ENCODE data around the gene DUSP5. TPM values are rescaled to one million over a fixed set of nuclear protein-coding genes. Genes with fewer than 3 reads are reported as not detected.
A peak's percentile ranks its signal among the peaks of the same experiment; 100 is the strongest.
"Not testable (repeated sequence)": the region's sequence is repeated elsewhere in the genome, so short reads cannot be mapped to it uniquely, and the experiment has no call there.

The DUSP5 gene
- total and polyA plus RNA-seq, 12 donors, result 5.3 to 53.7 (median 21.2) TPM

DNA sequence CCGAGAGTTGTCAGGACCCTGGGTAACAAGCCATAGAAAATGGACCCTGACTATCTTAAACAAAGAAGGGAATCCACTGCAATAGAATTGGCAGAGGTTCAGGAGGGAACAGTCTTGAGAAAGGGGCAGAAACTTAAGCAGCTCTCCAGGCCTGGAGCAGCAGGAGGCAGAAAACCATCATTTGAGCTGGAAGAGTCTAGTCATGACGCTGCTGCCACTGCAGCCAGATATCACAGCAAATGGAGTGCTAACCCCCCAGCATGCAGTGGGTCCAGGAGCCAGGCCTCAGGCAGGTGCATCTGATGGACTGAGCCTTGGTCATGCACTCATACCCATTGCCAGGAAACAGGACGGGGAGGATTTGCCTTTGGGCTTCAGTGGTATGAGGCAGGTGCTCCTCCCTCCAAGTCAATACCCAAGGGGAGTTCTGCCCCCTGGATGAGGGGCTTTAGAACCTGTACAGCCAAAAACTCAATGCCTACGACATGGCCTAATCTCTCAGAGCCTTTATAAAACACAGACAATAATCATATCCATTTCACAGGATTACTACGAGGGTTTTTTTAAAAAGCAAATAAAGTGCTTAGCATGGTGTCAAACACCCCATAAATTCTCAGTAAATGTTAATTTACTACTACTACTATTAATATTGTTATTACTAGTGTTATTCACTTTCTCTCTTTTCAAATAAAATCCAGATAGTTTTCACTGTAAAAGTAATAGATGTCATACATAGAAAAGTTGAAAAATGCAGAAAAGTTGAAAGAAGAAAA lies 30.7 kb downstream of the DUSP5 start:
- intact Hi-C loops (cut with DNase I), result no loop called here
- no peak for ATAC-seq
- no peaks in the 10 kb centered on the region for H3K9me3 ChIP-seq
- H3K4me3 ChIP-seq, result no peak overlapping the region
- H3K36me3 ChIP-seq, result no peaks in the 10 kb centered on the region
- H3K4me1 ChIP-seq, result peaks cover 0 to 52% (median 9%) of the 10 kb centered on the region in 9 donors
- H3K27me3 ChIP-seq, result peaks cover 0 to 13% (median 0%) of the 10 kb centered on the region in 7 donors
- TF ChIP-seq, protein P1, sequence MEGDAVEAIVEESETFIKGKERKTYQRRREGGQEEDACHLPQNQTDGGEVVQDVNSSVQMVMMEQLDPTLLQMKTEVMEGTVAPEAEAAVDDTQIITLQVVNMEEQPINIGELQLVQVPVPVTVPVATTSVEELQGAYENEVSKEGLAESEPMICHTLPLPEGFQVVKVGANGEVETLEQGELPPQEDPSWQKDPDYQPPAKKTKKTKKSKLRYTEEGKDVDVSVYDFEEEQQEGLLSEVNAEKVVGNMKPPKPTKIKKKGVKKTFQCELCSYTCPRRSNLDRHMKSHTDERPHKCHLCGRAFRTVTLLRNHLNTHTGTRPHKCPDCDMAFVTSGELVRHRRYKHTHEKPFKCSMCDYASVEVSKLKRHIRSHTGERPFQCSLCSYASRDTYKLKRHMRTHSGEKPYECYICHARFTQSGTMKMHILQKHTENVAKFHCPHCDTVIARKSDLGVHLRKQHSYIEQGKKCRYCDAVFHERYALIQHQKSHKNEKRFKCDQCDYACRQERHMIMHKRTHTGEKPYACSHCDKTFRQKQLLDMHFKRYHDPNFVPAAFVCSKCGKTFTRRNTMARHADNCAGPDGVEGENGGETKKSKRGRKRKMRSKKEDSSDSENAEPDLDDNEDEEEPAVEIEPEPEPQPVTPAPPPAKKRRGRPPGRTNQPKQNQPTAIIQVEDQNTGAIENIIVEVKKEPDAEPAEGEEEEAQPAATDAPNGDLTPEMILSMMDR (IDR thresholded peaks at IDR 0.05), result no peak
- DNase-seq, result no peak
- WGBS, 2 donors, result 86 to 87% methylated on average over 5 of the region's 5 CpGs
- no peak overlapping the region for H3K27ac ChIP-seq

DNA sequence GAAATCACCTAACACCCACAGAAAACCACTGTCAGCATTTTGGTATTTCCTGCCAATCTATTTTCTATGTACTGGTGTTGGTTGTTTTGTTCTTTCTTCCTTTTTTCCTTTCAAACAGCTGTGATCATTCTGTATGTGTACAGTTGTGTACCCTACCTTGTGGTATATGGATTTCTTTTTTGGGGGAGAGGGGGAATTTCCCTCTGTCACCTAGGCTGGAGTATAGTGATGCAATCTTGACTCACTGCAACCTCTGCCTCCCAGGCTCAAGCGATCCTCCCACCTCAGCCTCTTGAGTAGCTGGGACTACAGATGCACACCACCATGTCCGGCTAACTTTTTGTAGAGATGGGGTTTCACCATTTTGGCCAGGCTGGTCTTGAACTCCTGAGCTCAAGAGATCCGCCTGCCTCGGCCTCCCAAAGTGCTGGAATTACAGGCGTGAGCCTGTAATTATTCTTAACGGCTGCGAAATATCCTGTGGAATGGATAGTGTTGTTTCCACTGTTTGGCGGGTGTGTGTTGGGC lies 31.4 kb downstream of the DUSP5 start:
- ATAC-seq; H3K36me3 ChIP-seq; intact Hi-C loops (cut with DNase I); H3K9me3 ChIP-seq; H3K4me3 ChIP-seq; H3K27ac ChIP-seq; DNase-seq: not testable (repeated sequence)
- Histone ChIP-seq H3K4me1 (peaks cover 0 to 52% (median 9%) of the 10 kb centered on the region in 9 donors), H3K27me3 (peaks cover 0 to 13% (median 0%) of the 10 kb centered on the region in 7 donors)
- 95 to 96% methylated on average over 8 of the region's 8 CpGs for WGBS, 2 donors

DNA sequence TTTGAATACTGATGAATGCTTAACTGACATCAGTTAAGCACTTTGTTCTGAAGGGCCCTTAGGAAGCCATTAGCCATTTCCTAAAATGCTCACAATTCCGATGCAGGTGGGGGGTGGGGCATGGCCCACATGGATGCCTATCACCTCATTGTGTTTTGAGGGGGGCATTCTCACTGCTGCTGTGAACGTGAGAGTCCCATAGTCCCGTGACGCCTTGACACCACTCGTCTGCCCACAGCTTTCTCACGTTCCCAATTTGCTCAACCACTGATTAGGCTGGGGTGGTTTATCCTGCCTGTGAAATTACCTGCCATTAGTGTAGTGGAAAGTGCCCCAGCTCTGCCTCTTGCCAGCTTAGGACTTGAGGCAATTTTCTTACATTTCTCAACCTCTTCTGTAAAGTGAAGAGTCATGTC lies 31.9 kb downstream of the DUSP5 start:
- Histone ChIP-seq H3K27me3 (peaks cover 0 to 13% (median 0%) of the 10 kb centered on the region in 7 donors), H3K36me3 (no peaks in the 10 kb centered on the region), H3K4me1 (peaks cover 0 to 51% (median 9%) of the 10 kb centered on the region in 9 donors), H3K4me3 (peak overlapping the region in 1 of 10 donors; percentile 14), H3K9me3 (no peaks in the 10 kb centered on the region), H3K27ac (no peak overlapping the region)
- DNase-seq (no peak), ATAC-seq (no peak)
- 73 to 78% methylated on average over 6 of the region's 6 CpGs for WGBS, 2 donors
- intact Hi-C loops (cut with DNase I), result no loop called here
- TF ChIP-seq, protein P1 (IDR thresholded peaks at IDR 0.05), result no peak

DNA sequence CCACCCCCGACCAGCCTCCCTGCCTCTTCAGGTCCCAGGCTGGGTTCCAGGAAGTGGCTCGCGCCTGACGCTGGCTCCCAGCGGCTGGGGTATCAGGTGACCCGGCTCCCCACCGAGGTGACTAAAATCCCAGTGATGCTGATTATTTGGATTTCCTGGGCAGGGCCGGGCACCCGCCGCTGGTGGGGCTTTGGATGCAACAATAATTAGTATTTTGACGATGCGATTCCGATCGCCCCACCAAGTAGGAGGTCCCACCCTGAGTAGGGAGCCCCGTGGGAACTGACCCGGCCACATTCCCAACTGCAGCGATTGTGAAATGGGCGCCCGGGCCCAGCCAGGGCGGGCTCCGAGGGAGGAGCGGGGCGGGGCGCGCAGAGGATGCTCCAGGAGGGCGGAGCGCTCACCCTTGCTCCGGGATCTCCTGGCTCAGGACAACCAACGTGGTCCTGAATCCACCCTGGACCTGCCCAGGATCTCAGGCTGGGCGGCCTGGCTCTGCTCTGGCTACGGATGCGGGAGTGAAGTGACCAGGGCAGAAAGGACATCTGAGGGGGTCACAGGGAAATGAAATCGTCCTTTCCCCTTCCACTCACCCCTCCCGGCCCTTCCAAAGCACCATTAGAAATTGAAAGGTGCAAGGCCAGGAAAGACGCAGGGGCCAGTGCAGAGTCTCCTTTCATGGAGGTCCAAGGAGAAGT lies 32.6 kb downstream of the DUSP5 start:
- WGBS, 2 donors, result 12 to 14% methylated on average over 35 of the region's 35 CpGs
- peak; percentile 27 to 66 for DNase-seq
- ATAC-seq, result peak; percentile 73 to 93 (median 80)

More for the DNA sequence above, 32.6 kb downstream of the DUSP5 start:
- H3K27me3 ChIP-seq, result peaks cover 0 to 13% (median 0%) of the 10 kb centered on the region in 7 donors
- peak overlapping the region in 9 of 10 donors; percentile 6 to 48 (median 40) for H3K4me3 ChIP-seq
- no peaks in the 10 kb centered on the region for H3K9me3 ChIP-seq
- no peaks in the 10 kb centered on the region for H3K36me3 ChIP-seq
- intact Hi-C loops (cut with DNase I), result no loop called here
- TF ChIP-seq, protein P1 (IDR thresholded peaks at IDR 0.05), result no peak
- peak overlapping the region in 1 of 10 donors; percentile 20 for H3K27ac ChIP-seq
- peaks cover 0 to 48% (median 9%) of the 10 kb centered on the region in 9 donors for H3K4me1 ChIP-seq

All from heart right ventricle (tissue), 16 donors.